ENCODE measurements around the gene TOMT. TPM values are rescaled to one million over a fixed set of nuclear protein-coding genes. Genes with fewer than 3 reads are reported as not detected.

Gene TOMT, protein sequence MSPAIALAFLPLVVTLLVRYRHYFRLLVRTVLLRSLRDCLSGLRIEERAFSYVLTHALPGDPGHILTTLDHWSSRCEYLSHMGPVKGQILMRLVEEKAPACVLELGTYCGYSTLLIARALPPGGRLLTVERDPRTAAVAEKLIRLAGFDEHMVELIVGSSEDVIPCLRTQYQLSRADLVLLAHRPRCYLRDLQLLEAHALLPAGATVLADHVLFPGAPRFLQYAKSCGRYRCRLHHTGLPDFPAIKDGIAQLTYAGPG
- not detected in 5 replicates for total RNA-seq (2022; extraction: Qiagen RNA extraction)

DNA sequence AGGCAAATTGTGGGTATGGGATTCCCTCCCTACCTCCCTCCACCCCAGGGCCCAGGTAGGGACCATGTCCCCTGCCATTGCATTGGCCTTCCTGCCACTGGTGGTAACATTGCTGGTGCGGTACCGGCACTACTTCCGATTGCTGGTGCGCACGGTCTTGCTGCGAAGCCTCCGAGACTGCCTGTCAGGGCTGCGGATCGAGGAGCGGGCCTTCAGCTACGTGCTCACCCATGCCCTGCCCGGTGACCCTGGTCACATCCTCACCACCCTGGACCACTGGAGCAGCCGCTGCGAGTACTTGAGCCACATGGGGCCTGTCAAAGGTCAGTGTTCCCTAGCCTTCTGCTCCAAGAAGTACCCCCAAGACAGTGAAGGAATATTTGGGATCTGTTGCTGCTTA is at the start of gene TOMT:
TSS of gene TOMT (plus strand) at position 37 of the 400 bp plus-strand sequence. CDS start at position 65, 28 bp downstream.

DNA sequence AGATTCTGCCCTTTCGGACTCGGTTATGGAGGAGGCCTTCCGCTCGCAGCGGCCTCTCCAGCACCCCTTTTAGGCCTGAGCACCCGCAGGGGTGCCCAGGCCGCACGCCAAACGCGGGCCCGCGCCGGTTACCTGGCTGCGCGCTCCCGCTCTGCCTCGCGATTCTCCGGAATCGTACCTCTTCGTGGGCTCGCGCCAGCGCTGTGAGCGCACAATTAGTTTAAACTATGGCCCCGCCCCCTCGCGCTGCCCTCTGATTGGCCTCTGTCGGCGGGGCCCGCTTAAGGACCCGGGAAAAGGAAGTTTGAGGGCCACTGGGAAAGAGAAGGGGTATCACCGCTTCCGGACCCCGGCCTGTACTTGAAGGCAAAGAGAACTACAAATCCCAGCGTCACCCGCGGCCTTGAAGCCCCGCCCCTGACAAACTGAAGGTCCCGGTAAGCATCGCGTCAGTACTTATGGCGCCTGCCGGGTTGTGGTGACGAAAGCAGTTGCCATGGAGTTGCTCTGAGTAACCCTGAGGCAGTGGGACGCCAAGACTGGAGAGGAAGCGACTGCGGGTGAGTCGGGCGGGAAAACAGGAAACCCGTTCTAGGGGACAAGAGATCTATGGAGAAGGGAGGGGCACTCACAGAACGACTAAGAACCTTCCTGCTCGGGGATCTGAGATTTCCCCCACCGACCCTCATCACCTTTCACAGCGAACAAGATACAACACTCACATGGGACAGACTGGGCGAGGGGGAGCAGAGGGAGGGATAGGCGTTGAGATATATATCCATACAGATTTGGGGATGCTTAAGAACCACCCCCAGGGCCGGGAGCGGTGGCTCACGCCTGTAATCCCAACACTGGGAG is 25.2 kb upstream of the TOMT start, which contains the start of the genes LRRC51 and NUMA1:
TSS of gene LRRC51 (plus strand) at position 525 of the 858 bp plus-strand sequence. CDS start 8,234 bp downstream, outside the sequence.
TSS of gene NUMA1 (minus strand) at position 217 of the 858 bp plus-strand sequence. CDS start 44,599 bp downstream, outside the sequence.

DNA sequence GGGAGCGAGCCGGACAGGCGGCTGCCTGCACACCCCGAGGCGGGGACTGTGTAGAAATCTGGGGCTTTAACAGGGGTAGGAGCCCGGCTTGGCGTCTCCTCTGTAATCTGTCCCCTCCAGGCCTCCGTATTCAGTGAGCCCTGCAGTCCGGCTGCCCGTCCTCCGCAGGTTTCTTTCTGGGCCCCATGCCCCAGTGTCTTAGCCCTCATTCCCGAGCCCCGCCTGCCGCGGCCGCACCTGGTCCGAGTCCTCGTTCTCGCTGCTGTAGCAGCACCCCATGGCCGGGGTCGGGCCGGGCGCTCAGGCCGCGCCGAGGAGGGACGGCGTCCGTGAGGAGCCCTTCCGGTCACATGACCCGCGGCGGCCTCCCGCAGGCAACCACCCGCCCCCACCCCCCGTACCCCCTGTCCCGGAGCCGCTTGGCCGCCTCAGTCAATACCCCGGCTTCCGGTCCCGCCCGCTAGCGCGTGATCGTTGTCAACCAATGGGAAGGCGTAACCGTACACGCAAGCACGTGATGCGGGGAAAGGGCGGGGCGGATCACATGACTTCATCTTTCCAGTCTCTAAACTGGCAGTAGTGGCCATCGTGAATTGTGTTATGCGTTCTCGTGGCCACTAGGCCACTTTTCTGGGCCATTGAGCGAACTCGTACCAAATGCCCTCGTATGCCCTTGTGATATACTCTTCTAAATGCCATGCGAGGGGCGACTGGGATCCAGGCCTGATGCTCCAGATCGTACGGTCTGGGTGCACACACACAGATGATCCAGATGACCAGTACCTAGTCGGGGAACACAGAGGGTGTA is 2.6 kb upstream of the TOMT start, which contains the start of gene LAMTOR1:
TSS of gene LAMTOR1 (minus strand) at position 352 of the 808 bp plus-strand sequence. CDS start at position 279, 73 bp downstream.

GRCh38 chr11:72112143-72112977 is 6.6 kb downstream of the TOMT start, which contains the start of gene ANAPC15:
Gene ANAPC15, minus strand, starts transcription at chr11:72112695. Its CDS starts 1,419 bp downstream, at chr11:72111276.

DNA sequence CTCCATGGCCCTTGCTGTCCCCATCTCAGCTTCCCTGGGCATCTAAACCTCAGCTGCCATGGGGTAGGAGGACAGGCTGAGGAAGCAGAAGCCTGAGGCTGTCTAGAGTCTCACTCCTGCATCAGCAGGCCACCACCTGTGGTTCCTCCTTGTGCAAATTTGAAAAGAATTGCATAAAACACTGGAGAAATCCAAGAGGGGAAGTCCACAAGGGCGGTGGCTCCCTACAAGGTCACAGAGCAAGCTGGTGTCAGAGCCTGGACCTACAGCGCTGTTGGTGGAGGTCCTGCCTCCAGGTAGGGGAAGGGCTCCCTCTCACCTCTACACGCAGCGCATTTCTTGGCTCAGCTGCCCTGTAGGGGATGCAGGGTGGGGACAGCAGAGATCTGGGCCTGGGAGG is 29.7 kb downstream of the TOMT start, which contains the start of gene FOLR3:
TSS of gene FOLR3 (plus strand) at position 253 of the 400 bp plus-strand sequence. CDS start 228 bp downstream, outside the sequence.

Other genes with a start within 250 kb of the TOMT start
- gene DEFB131B, start 227.5 kb upstream of the TOMT start, total RNA-seq (2022; extraction: Qiagen RNA extraction): not detected in 5 replicates
- gene XNDC1N, start 177.3 kb upstream of the TOMT start, total RNA-seq (2022; extraction: Qiagen RNA extraction): 2.4 to 4.2 TPM (median 3.3 TPM) in 5 replicates
- 42.9 to 55.1 TPM (median 47.6 TPM) in 5 replicates for gene RNF121, start 176.9 kb upstream of the TOMT start, total RNA-seq (2022; extraction: Qiagen RNA extraction)
- gene IL18BP, start 107.0 kb upstream of the TOMT start, total RNA-seq (2022; extraction: Qiagen RNA extraction): 2.4 to 3.5 TPM (median 2.8 TPM) in 5 replicates
- 51.8 to 68.5 TPM (median 64.2 TPM) in 5 replicates for gene NUMA1, start 25.4 kb upstream of the TOMT start, total RNA-seq (2022; extraction: Qiagen RNA extraction)
- gene LRRC51, start 25.1 kb upstream of the TOMT start, total RNA-seq (2022; extraction: Qiagen RNA extraction): 6.1 to 10.9 TPM (median 8.4 TPM) in 5 replicates
- 119 to 153 TPM (median 143 TPM) in 5 replicates for gene LAMTOR1, start 2.6 kb upstream of the TOMT start, total RNA-seq (2022; extraction: Qiagen RNA extraction)
- 69.2 to 92.6 TPM (median 84.6 TPM) in 5 replicates for gene ANAPC15, start 6.8 kb downstream of the TOMT start, total RNA-seq (2022; extraction: Qiagen RNA extraction)
- 0.22 TPM in 1 of 5 replicates, not detected in the others for gene FOLR3, start 29.8 kb downstream of the TOMT start, total RNA-seq (2022; extraction: Qiagen RNA extraction)
- gene FOLR1, start 86.2 kb downstream of the TOMT start, total RNA-seq (2022; extraction: Qiagen RNA extraction): 0.14 TPM in 1 of 5 replicates, not detected in the others
- not detected in 5 replicates for gene FOLR2, start 110.9 kb downstream of the TOMT start, total RNA-seq (2022; extraction: Qiagen RNA extraction)
- 58.6 to 72.2 TPM (median 68.1 TPM) in 5 replicates for gene INPPL1, start 118.8 kb downstream of the TOMT start, total RNA-seq (2022; extraction: Qiagen RNA extraction)
- not detected in 5 replicates for gene PHOX2A, start 138.3 kb downstream of the TOMT start, total RNA-seq (2022; extraction: Qiagen RNA extraction)